Caco-2 (cell line): Measurements from ENCODE around the gene EVA1C. TPM values are rescaled to one million over a fixed set of nuclear protein-coding genes. Genes with fewer than 3 reads are reported as not detected.
"Not testable (repeated sequence)": the region's sequence is repeated elsewhere in the genome, so short reads cannot be mapped to it uniquely, and the experiment has no call there.

Source experiments
- BruUV-seq: library from RNA; stranded (reverse); fragments of 400-500 nt; replicated peaks from 2 replicates; lab custom pipeline; 2021; lab: Mats Ljungman, UMichigan
- CTCF ChIA-PET: fragments of 300-600 bp; sonication (Branson Sonifier 250); formaldehyde crosslinking; loops from one replicate; lab custom pipeline; 2022; ENCODE audit warnings: antibody characterized with exemption; lab: Charles Lee
- POLR2A ChIA-PET: fragments of 300-600 bp; sonication (Branson Sonifier 250); formaldehyde crosslinking; loops from one replicate; lab custom pipeline; 2022; ENCODE audit warnings: antibody characterized with exemption; lab: Charles Lee
- DNase-seq, 2 experiments: peaks; one replicate each; pipeline versions ENCODE4 v3.0.0 to v3.0.0-alpha.2; 2020 to 2022
- H3K27me3 ChIP-seq: replicated peaks from 2 replicates; pipeline ENCODE4 v1.6.0; 2011; ENCODE audit warnings: low read length; ENCODE audit not compliant: control insufficient read depth, insufficient read depth
- H3K36me3 ChIP-seq: 2 replicates; pipeline ENCODE4 v1.5.1; 2011; ENCODE audit warnings: low read length; ENCODE audit not compliant: control insufficient read depth, insufficient read depth
- H3K4me1 ChIP-seq: fragments of 250-450 bp; sonication (Bioruptor Pico); 2 replicates; pipeline ENCODE4 v1.5.1; 2020; ENCODE audit warnings: mild to moderate bottlenecking
- H3K4me3 ChIP-seq: 2 replicates; pipeline ENCODE4 v1.5.1; 2011; ENCODE audit warnings: low read depth, mild to moderate bottlenecking, control low read depth, low read length
- H3K9me3 ChIP-seq: fragments of 250-450 bp; sonication (Bioruptor Pico); 2 replicates; pipeline ENCODE4 v1.5.1; 2020; ENCODE audit warnings: mild to moderate bottlenecking, moderate library complexity
- H3K27ac Mint-ChIP-seq: one replicate; pipeline ENCODE4 v1.8.0; 2022; ENCODE audit warnings: mixed read lengths; ENCODE audit not compliant: unreplicated experiment
- H3K27me3 Mint-ChIP-seq: one replicate; pipeline ENCODE4 v1.8.0; 2022; ENCODE audit warnings: mixed read lengths; ENCODE audit not compliant: insufficient read depth, unreplicated experiment
- H3K36me3 Mint-ChIP-seq: one replicate; pipeline ENCODE4 v1.8.0; 2022; ENCODE audit warnings: mild to moderate bottlenecking, mixed read lengths; ENCODE audit not compliant: insufficient read depth, unreplicated experiment
- H3K4me1 Mint-ChIP-seq: one replicate; pipeline ENCODE4 v1.8.0; 2022; ENCODE audit warnings: low read depth, mixed read lengths; ENCODE audit not compliant: unreplicated experiment
- H3K4me3 Mint-ChIP-seq: one replicate; pipeline ENCODE4 v1.8.0; 2022; ENCODE audit warnings: mild to moderate bottlenecking, moderate library complexity, mixed read lengths; ENCODE audit not compliant: unreplicated experiment
- H3K9me3 Mint-ChIP-seq: one replicate; pipeline ENCODE4 v1.8.0; 2022; ENCODE audit warnings: mixed read lengths; ENCODE audit not compliant: unreplicated experiment
- CTCF ChIP-seq, 2 experiments: fragments of 200-600 bp in 1 of 2; IDR thresholded peaks; 1 replicate in 1 of 2; 2 replicates in 1 of 2; pipeline versions ENCODE4 v1.5.1 to v1.8.0; 2011 to 2022; ENCODE audit warnings: antibody characterized with exemption in 1 of 2, control low read depth in 1 of 2, inconsistent platforms in 1 of 2, low read depth in 1 of 2, low read length in 1 of 2, mild to moderate bottlenecking in 1 of 2, moderate library complexity in 1 of 2; ENCODE audit not compliant: insufficient read depth in 1 of 2, severe bottlenecking in 1 of 2, unreplicated experiment in 1 of 2
- intact Hi-C: fragments of 100-400 bp; cut with micrococcal nuclease; formaldehyde crosslinking; loops from one replicate; pipeline ENCODE4 v1.10.0; 2022; ENCODE audit not compliant: unreplicated experiment
- total RNA-seq: library from RNA; stranded (reverse); gene quantifications from 2 replicates; pipeline ENCODE4 v1.2.3, GENCODE V29; 2022

The EVA1C gene
- total RNA-seq, 1 experiment from 2014 or later = not detected

GRCh38 chr21:32427958-32428623 lies 15.6 kb downstream of the EVA1C start:
- Histone ChIP-seq H3K4me3 (no peak overlapping the region), H3K27me3 (no peaks in the 10 kb centered on the region), H3K4me1 (0 out of 2 replicates have a peak, but pooled peaks cover 6% of the 10 kb centered on the region), H3K9me3 (no peaks in the 10 kb centered on the region), H3K36me3 (no peaks in the 10 kb centered on the region)
- no peak for DNase-seq
- H3K27ac Mint-ChIP-seq = no peak overlapping the region
- no peaks in the 10 kb centered on the region for H3K9me3 Mint-ChIP-seq
- ChIA-PET POLR2A (no interaction called here), CTCF (no interaction called here)
- H3K4me1 Mint-ChIP-seq = peaks cover 5% of the 10 kb centered on the region
- no peak for TF ChIP-seq CTCF (IDR thresholded peaks at IDR 0.05; ENCODE audit: insufficient read depth in 1 of 2, low read depth in 1 of 2, low read length in 1 of 2, severe bottlenecking in 1 of 2, unreplicated experiment in 1 of 2)
- no peak overlapping the region for H3K4me3 Mint-ChIP-seq
- intact Hi-C loops = no loop called here
- no peaks in the 10 kb centered on the region for H3K36me3 Mint-ChIP-seq
- no TSS peak for BruUV-seq
- no peaks in the 10 kb centered on the region for H3K27me3 Mint-ChIP-seq

GRCh38 chr21:32432982-32433660 lies 20.6 kb downstream of the EVA1C start:
- H3K27ac Mint-ChIP-seq = peak overlapping the region; percentile 79
- intact Hi-C loops = loop anchor here (1.0 kb wide), 1 partner anchor 160 kb away; no protein-coding TSS in a partner anchor

GRCh38 chr21:32437729-32438128 lies 25.2 kb downstream of the EVA1C start:
- CTCF ChIA-PET = no interaction called here
- H3K27me3 Mint-ChIP-seq = no peaks in the 10 kb centered on the region
- H3K9me3 Mint-ChIP-seq = no peaks in the 10 kb centered on the region
- TF ChIP-seq CTCF (IDR thresholded peaks at IDR 0.05; ENCODE audit: insufficient read depth in 1 of 2, low read depth in 1 of 2, low read length in 1 of 2, severe bottlenecking in 1 of 2, unreplicated experiment in 1 of 2) = no peak
- Histone ChIP-seq H3K4me1 (0 out of 2 replicates have a peak, but pooled peaks cover 8% of the 10 kb centered on the region), H3K4me3 (no peak overlapping the region), H3K36me3 (no peaks in the 10 kb centered on the region), H3K27me3 (no peaks in the 10 kb centered on the region), H3K9me3 (no peaks in the 10 kb centered on the region)
- peaks cover 10% of the 10 kb centered on the region for H3K4me1 Mint-ChIP-seq
- POLR2A ChIA-PET = no interaction called here
- H3K36me3 Mint-ChIP-seq = no peaks in the 10 kb centered on the region
- intact Hi-C loops = no loop called here
- no TSS peak for BruUV-seq
- H3K4me3 Mint-ChIP-seq = no peak overlapping the region
- no peak for DNase-seq
- no peak overlapping the region for H3K27ac Mint-ChIP-seq

More at GRCh38 chr21:32432982-32433660, 20.6 kb downstream of the EVA1C start:
- H3K27me3 ChIP-seq, H3K4me3 ChIP-seq, H3K27me3 Mint-ChIP-seq, CTCF ChIA-PET, H3K36me3 Mint-ChIP-seq, H3K36me3 ChIP-seq, H3K9me3 Mint-ChIP-seq, POLR2A ChIA-PET, BruUV-seq, H3K9me3 ChIP-seq: not testable (repeated sequence)
- H3K4me3 Mint-ChIP-seq = peak overlapping the region; percentile 44
- DNase-seq = peak; percentile 71 to 80
- 0 out of 2 replicates have a peak, but pooled peaks cover 13% of the 10 kb centered on the region for H3K4me1 ChIP-seq
- H3K4me1 Mint-ChIP-seq = peaks cover 11% of the 10 kb centered on the region
